GM10847 (cell line): ENCODE results near the gene SLC35F3.

ENCODE experiments used
- POLR2A ChIP-seq: IDR thresholded peaks from 2 replicates; pipeline ENCODE4 v1.6.1; 2011; ENCODE audit not compliant: insufficient read length; ENCODE audit errors: extremely low read depth

SLC35F3 gene

GRCh38 chr1:234265321-234265720, 360.8 kb downstream of the SLC35F3 start:
- TF ChIP-seq POLR2A, result no peak

GRCh38 chr1:234265861-234266260, 361.4 kb downstream of the SLC35F3 start:
- TF ChIP-seq POLR2A, result no peak

- TF ChIP-seq POLR2A, result no peak
These were observed 365.6 kb downstream of the SLC35F3 start for GRCh38 chr1:234270093-234270492.

GRCh38 chr1:234270581-234271242, 366.2 kb downstream of the SLC35F3 start:
- TF ChIP-seq POLR2A, result no peak

- no peak for TF ChIP-seq POLR2A
These were observed 366.7 kb downstream of the SLC35F3 start for GRCh38 chr1:234271243-234271606.

- no peak for TF ChIP-seq POLR2A
These were observed 368.3 kb downstream of the SLC35F3 start for GRCh38 chr1:234272656-234273312.

GRCh38 chr1:234273981-234274380, 369.5 kb downstream of the SLC35F3 start:
- no peak for TF ChIP-seq POLR2A

GRCh38 chr1:234276151-234276788, 371.8 kb downstream of the SLC35F3 start:
- no peak for TF ChIP-seq POLR2A

GRCh38 chr1:234277161-234277868, 372.8 kb downstream of the SLC35F3 start:
- no peak for TF ChIP-seq POLR2A

- no peak for TF ChIP-seq POLR2A
These were observed 374.5 kb downstream of the SLC35F3 start for GRCh38 chr1:234279021-234279420.

GRCh38 chr1:234280500-234280899, 376.0 kb downstream of the SLC35F3 start:
- TF ChIP-seq POLR2A, result no peak

- TF ChIP-seq POLR2A, result no peak
These were observed 377.5 kb downstream of the SLC35F3 start for GRCh38 chr1:234281826-234282489.

GRCh38 chr1:234286206-234286605, 381.7 kb downstream of the SLC35F3 start:
- TF ChIP-seq POLR2A, result no peak

- no peak for TF ChIP-seq POLR2A
These were observed 384.5 kb downstream of the SLC35F3 start for GRCh38 chr1:234288946-234289345.
